MCF 10A (cell line): ENCODE data around the gene SNAI3. TPM values are rescaled to one million over a fixed set of nuclear protein-coding genes. Genes with fewer than 3 reads are reported as not detected.
A peak's percentile ranks its signal among the peaks of the same experiment; 100 is the strongest.

Experiments
- BruUV-seq: library from RNA; stranded (reverse); fragments of 400-500 nt; replicated peaks from 2 replicates; lab custom pipeline; 2021; lab: Mats Ljungman, UMichigan
- CTCF ChIA-PET: fragments of 300-600 bp; sonication (Branson Sonifier 250); formaldehyde crosslinking; extraction: SDS; loops from one replicate; lab custom pipeline; 2021; ENCODE audit warnings: antibody characterized with exemption, inconsistent platforms; lab: Yijun Ruan, JAX
- POLR2A ChIA-PET: fragments of 300-600, 350-650 bp; sonication (Branson Sonifier 250); formaldehyde crosslinking; extraction: SDS; loops from one replicate; lab custom pipeline; 2020; ENCODE audit warnings: antibody characterized with exemption, inconsistent platforms; lab: Yijun Ruan, JAX
- DNase-seq: peaks from one replicate; pipeline ENCODE4 v3.0.0-alpha.2; 2018; ENCODE audit not compliant: unreplicated experiment
- H3K27ac Mint-ChIP-seq: one replicate; pipeline ENCODE4 v1.8.0; 2022; ENCODE audit warnings: mild to moderate bottlenecking, low read depth, mixed read lengths; ENCODE audit not compliant: unreplicated experiment
- H3K27me3 Mint-ChIP-seq: one replicate; pipeline ENCODE4 v1.8.0; 2022; ENCODE audit warnings: mixed read lengths; ENCODE audit not compliant: insufficient read depth, unreplicated experiment
- H3K36me3 Mint-ChIP-seq: one replicate; pipeline ENCODE4 v1.8.0; 2022; ENCODE audit warnings: mild to moderate bottlenecking, moderate library complexity, mixed read lengths; ENCODE audit not compliant: insufficient read depth, unreplicated experiment
- H3K4me1 Mint-ChIP-seq: one replicate; pipeline ENCODE4 v1.8.0; 2022; ENCODE audit warnings: mixed read lengths; ENCODE audit not compliant: insufficient read depth, unreplicated experiment
- H3K4me3 Mint-ChIP-seq: one replicate; pipeline ENCODE4 v1.8.0; 2022; ENCODE audit warnings: mild to moderate bottlenecking, moderate library complexity, mixed read lengths; ENCODE audit not compliant: unreplicated experiment
- H3K9me3 Mint-ChIP-seq: one replicate; pipeline ENCODE4 v1.8.0; 2022; ENCODE audit warnings: mixed read lengths; ENCODE audit not compliant: unreplicated experiment
- intact Hi-C: fragments of 100-400 bp; cut with micrococcal nuclease; formaldehyde crosslinking; loops from 2 replicates; pipeline ENCODE4 v1.14.1; 2022
- total RNA-seq: library from RNA; stranded (reverse); gene quantifications from 2 replicates; pipeline ENCODE4 v1.2.3, GENCODE V29; 2022
- TF ChIP-seq, protein P1 (sequence below): fragments of 200-600 bp; IDR thresholded peaks from one replicate; pipeline ENCODE4 v1.8.0; 2022; ENCODE audit warnings: antibody characterized with exemption, mild to moderate bottlenecking; ENCODE audit not compliant: unreplicated experiment

SNAI3 gene
- total RNA-seq, 1 experiment from 2014 or later: not detected

GRCh38 chr16:88681084-88681680 is 5.1 kb downstream of the SNAI3 start:
- no peak overlapping the region for H3K4me3 Mint-ChIP-seq
- TF ChIP-seq, protein P1, sequence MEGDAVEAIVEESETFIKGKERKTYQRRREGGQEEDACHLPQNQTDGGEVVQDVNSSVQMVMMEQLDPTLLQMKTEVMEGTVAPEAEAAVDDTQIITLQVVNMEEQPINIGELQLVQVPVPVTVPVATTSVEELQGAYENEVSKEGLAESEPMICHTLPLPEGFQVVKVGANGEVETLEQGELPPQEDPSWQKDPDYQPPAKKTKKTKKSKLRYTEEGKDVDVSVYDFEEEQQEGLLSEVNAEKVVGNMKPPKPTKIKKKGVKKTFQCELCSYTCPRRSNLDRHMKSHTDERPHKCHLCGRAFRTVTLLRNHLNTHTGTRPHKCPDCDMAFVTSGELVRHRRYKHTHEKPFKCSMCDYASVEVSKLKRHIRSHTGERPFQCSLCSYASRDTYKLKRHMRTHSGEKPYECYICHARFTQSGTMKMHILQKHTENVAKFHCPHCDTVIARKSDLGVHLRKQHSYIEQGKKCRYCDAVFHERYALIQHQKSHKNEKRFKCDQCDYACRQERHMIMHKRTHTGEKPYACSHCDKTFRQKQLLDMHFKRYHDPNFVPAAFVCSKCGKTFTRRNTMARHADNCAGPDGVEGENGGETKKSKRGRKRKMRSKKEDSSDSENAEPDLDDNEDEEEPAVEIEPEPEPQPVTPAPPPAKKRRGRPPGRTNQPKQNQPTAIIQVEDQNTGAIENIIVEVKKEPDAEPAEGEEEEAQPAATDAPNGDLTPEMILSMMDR: peak; percentile 13
- intact Hi-C loops: no loop called here
- no peaks in the 10 kb centered on the region for H3K4me1 Mint-ChIP-seq
- peaks cover 22% of the 10 kb centered on the region for H3K27me3 Mint-ChIP-seq
- no TSS peak for BruUV-seq
- H3K27ac Mint-ChIP-seq: no peak overlapping the region
- peak; percentile 34 for DNase-seq
- H3K36me3 Mint-ChIP-seq: peaks cover 6% of the 10 kb centered on the region
- no peaks in the 10 kb centered on the region for H3K9me3 Mint-ChIP-seq
- CTCF ChIA-PET: no interaction called here
- POLR2A ChIA-PET: no interaction called here

GRCh38 chr16:88680554-88681083 is 5.7 kb downstream of the SNAI3 start:
- ChIA-PET POLR2A (no interaction called here), CTCF (no interaction called here)
- peaks cover 22% of the 10 kb centered on the region for H3K27me3 Mint-ChIP-seq
- no peak for DNase-seq
- BruUV-seq: no TSS peak
- no peaks in the 10 kb centered on the region for H3K4me1 Mint-ChIP-seq
- H3K36me3 Mint-ChIP-seq: peaks cover 6% of the 10 kb centered on the region
- intact Hi-C loops: no loop called here
- TF ChIP-seq, protein P1: no peak
- H3K4me3 Mint-ChIP-seq: no peak overlapping the region
- no peak overlapping the region for H3K27ac Mint-ChIP-seq
- H3K9me3 Mint-ChIP-seq: no peaks in the 10 kb centered on the region

GRCh38 chr16:88678224-88678979 is 7.9 kb downstream of the SNAI3 start:
- no peak for DNase-seq
- Mint-ChIP-seq H3K4me1 (no peaks in the 10 kb centered on the region), H3K4me3 (no peak overlapping the region), H3K27me3 (peaks cover 11% of the 10 kb centered on the region), H3K36me3 (peaks cover 6% of the 10 kb centered on the region), H3K27ac (no peak overlapping the region), H3K9me3 (no peaks in the 10 kb centered on the region)
- BruUV-seq: no TSS peak
- intact Hi-C loops: no loop called here
- TF ChIP-seq, protein P1: no peak
- ChIA-PET POLR2A (no interaction called here), CTCF (no interaction called here)

DNA sequence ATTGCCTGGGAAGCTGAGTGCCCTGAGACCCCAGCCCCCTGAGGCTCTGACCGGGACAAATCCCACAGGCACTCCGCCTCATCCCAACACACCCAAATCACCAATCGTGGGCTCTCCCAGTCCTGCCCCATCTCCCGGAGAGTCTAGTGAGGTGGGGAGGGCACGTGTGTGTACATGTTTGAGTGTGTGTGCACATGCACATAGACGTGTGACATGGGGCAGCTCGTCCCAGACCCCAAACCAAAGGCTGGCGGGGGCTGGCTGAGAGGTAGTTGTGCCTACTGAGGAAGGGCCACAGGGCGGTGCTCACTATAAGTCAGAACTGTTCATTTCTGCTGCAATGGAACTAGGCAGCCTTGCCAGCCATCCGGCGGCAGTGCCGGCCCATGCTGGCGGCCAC is 8.6 kb downstream of the SNAI3 start:
- Mint-ChIP-seq H3K27me3 (peaks cover 8% of the 10 kb centered on the region), H3K36me3 (peaks cover 6% of the 10 kb centered on the region), H3K4me1 (no peaks in the 10 kb centered on the region), H3K9me3 (no peaks in the 10 kb centered on the region), H3K27ac (no peak overlapping the region), H3K4me3 (no peak overlapping the region)
- no peak for DNase-seq
- BruUV-seq: no TSS peak
- intact Hi-C loops: no loop called here
- TF ChIP-seq, protein P1: no peak
- POLR2A ChIA-PET: no interaction called here
- CTCF ChIA-PET: no interaction called here
